Left kidney (tissue), 2 donors: ENCODE data around the gene FOXK1. TPM values are rescaled to one million over a fixed set of nuclear protein-coding genes. Genes with fewer than 3 reads are reported as not detected.

ENCODE experiments used
- DNase-seq: peaks from one replicate; pipeline ENCODE4 v3.0.0-alpha.2; 2013
- polyA plus RNA-seq: library from polyadenylated mRNA; unstranded; fragments of 120-200 nt; gene quantifications from one replicate; pipeline ENCODE4 v1.2.1, GENCODE V29; 2013; ENCODE audit not compliant: insufficient read length

Gene FOXK1
- polyA plus RNA-seq, 1 donor, result 19.1 TPM

GRCh38 chr7:4693749-4694148, 11.7 kb downstream of the FOXK1 start:
- DNase-seq, result no peak

- DNase-seq, result no peak
These were observed 12.2 kb downstream of the FOXK1 start for GRCh38 chr7:4694305-4694704.

- DNase-seq, result no peak
These were observed 16.7 kb downstream of the FOXK1 start for GRCh38 chr7:4698707-4699275.

- DNase-seq, result no peak
These were observed 17.7 kb downstream of the FOXK1 start for GRCh38 chr7:4699841-4700240.

- DNase-seq, result no peak
These were observed 18.6 kb downstream of the FOXK1 start for GRCh38 chr7:4700577-4701235.

- DNase-seq, result no peak
These were observed 20.9 kb downstream of the FOXK1 start for GRCh38 chr7:4702961-4703512.

- DNase-seq, result no peak
These were observed 21.4 kb downstream of the FOXK1 start for GRCh38 chr7:4703532-4703931.

- DNase-seq, result no peak
These were observed 24.5 kb downstream of the FOXK1 start for GRCh38 chr7:4706384-4707216.

GRCh38 chr7:4707217-4707741, 25.2 kb downstream of the FOXK1 start:
- no peak for DNase-seq

GRCh38 chr7:4707980-4708411, 25.9 kb downstream of the FOXK1 start:
- no peak for DNase-seq

- no peak for DNase-seq
These were observed 27.1 kb downstream of the FOXK1 start for GRCh38 chr7:4709187-4709586.

GRCh38 chr7:4711093-4711492, 29.0 kb downstream of the FOXK1 start:
- DNase-seq, result no peak

- DNase-seq, result no peak
These were observed 29.5 kb downstream of the FOXK1 start for GRCh38 chr7:4711634-4712033.

GRCh38 chr7:4712281-4713182, 30.4 kb downstream of the FOXK1 start:
- no peak for DNase-seq

- no peak for DNase-seq
These were observed 31.2 kb downstream of the FOXK1 start for GRCh38 chr7:4713183-4713784.

- DNase-seq, result no peak
These were observed 32.1 kb downstream of the FOXK1 start for GRCh38 chr7:4714161-4714700.

- no peak for DNase-seq
These were observed 32.8 kb downstream of the FOXK1 start for GRCh38 chr7:4714767-4715409.

GRCh38 chr7:4715410-4715776, 33.3 kb downstream of the FOXK1 start:
- no peak for DNase-seq

- DNase-seq, result no peak
These were observed 35.1 kb downstream of the FOXK1 start for GRCh38 chr7:4716946-4717795.
